ENCODE data around the gene INHBE.
"Not testable (repeated sequence)": the region's sequence is repeated elsewhere in the genome, so short reads cannot be mapped to it uniquely, and the experiment has no call there.

The INHBE gene

DNA sequence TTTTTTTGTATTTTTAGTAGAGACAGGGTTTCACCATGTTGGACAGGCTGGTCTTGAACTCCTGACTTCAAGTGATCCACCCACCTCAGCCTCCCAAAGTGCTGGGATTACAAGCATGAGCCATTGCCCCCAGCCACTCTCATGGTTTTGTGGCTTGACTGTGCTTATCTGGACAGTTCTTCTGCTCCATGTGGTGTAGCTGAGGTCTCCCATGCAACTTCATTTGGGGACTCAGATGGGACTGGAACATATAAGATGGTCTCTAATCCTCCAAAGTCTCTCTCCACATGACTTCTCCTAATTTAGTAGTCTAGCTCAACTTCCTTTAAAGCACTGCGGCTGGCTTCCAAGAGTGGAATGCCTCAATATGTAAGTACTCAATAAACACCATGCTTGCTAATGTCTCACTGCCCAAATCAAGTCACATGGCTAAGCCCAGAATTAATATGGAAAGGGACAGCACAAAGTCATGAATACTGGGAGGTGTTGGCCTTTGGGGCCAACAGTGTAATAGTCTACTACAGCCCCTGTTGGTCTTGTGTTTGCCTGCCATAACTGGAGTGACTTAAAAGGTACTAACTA lies 13.2 kb upstream of the INHBE start:
- FAIRE-seq = no peak

DNA sequence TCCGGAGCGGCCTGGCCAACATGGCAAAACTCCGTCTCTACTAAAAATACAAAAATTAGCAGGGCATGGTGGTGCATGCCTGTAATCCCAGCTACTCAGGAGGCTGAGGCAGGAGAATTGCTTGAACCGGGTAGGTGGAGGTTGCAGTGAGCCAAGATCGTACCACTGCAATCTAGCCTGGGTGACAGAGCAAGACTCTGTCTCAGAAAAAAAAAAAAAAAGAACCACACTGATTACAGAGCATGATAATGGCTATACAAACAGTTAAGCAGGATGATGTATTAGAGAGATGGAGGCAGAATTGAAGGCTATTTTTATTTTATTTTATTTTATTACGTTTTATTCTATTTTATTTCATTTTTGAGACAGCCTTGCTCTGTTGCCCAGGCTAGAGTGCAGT lies 10.8 kb upstream of the INHBE start:
- FAIRE-seq = not testable (repeated sequence)

DNA sequence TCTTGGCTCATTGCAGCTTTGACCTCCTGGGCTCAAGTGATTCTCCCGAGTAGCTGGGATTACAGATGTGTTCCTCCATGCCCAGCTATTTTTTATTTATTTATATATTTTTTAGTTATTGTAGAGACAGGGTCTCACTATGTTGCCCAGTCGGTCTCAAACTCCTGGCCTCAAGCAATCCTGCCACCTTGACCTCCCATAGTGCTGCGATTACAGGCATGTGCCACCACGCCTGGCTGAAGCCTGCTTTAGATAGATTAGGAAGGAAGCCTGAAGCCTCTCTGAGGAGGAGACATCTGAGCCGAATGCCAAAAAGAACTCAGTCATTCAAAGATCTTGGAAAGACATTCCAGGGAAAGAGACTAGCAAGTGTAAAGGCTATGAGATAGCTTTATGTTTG lies 10.4 kb upstream of the INHBE start:
- no peak for FAIRE-seq

GRCh38 chr12:57446292-57446960 lies 8.7 kb upstream of the INHBE start:
- no peak for FAIRE-seq

DNA sequence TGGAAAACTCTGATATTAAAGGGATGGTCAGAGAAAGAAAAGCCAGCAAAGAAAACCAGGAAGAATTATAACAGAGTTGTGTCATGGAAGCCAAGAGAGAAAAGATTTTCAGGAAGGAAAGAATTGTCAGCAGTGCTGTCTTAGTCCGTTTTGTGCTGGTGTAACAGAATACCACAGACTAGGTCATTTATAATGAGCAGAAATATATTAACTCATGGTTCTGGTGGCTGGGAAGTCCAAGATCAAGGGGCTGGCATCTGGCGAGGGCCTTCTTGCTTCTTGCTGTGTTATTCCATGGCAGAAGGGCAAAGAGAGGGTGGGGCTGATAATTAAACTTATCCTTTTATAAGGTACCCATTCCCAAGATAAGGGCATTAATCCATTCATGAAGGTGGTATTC lies 6.4 kb upstream of the INHBE start:
- FAIRE-seq = no peak

GRCh38 chr12:57449375-57449774 lies 5.7 kb upstream of the INHBE start:
- no peak for FAIRE-seq

- FAIRE-seq = no peak
These were observed 5.0 kb upstream of the INHBE start for GRCh38 chr12:57450057-57450456.

GRCh38 chr12:57451233-57451778 lies 3.8 kb upstream of the INHBE start:
- FAIRE-seq = no peak

- no peak for FAIRE-seq
These were observed 2.7 kb upstream of the INHBE start for GRCh38 chr12:57452181-57452936.

DNA sequence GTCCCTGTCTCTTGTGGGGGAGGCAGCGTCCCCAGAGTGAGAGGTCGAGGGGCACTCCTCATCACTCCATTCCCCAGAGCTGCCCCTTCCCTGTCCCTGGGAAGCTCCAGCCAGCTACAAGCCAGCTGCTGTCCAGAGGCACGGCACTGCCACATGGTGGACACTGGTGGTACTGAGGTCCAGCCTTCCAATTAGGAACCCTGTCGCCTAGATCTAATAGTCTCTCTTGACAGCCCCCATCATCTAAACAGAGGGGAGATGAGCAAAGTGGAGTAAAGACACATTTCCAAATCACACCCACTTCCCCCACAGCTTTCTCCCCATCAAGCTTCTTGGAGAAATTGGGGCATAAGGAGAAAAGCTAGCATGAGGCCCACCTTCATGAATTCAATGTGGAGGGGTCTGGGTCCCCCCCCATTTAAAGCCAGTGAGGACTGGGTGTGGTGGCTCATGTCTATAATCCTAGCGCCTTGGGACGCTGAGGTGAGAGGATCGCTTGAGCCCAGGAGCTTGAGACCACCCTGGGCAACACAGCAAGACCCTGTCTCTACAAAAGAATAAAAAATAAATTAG lies 2.1 kb upstream of the INHBE start:
- no peak for FAIRE-seq

DNA sequence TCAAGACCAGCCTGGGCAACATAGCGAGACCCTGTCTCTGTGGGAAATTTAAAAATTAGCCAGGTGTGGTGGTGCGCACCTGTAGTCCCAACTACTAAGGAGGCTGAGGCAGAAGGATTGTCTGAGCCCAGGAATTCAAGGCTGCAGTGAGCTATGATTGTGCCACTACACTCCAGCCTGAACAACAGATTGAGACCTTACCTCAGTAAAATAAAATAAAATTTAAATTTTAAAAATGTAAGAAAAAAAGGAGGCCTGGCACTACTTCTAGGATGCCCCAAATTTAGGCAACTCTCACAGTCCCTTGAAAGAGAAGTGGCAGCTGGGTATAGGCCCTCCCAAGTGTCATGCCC lies 918 bp upstream of the INHBE start:
- FAIRE-seq = no peak

GRCh38 chr12:57455374-57456144 lies 452 bp downstream of the INHBE start:
- no peak for FAIRE-seq

DNA sequence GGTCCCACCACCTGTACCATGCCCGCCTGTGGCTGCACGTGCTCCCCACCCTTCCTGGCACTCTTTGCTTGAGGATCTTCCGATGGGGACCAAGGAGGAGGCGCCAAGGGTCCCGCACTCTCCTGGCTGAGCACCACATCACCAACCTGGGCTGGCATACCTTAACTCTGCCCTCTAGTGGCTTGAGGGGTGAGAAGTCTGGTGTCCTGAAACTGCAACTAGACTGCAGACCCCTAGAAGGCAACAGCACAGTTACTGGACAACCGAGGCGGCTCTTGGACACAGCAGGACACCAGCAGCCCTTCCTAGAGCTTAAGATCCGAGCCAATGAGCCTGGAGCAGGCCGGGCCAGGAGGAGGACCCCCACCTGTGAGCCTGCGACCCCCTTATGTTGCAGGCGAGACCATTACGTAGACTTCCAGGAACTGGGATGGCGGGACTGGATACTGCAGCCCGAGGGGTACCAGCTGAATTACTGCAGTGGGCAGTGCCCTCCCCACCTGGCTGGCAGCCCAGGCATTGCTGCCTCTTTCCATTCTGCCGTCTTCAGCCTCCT lies 1.1 kb downstream of the INHBE start:
- FAIRE-seq = no peak

DNA sequence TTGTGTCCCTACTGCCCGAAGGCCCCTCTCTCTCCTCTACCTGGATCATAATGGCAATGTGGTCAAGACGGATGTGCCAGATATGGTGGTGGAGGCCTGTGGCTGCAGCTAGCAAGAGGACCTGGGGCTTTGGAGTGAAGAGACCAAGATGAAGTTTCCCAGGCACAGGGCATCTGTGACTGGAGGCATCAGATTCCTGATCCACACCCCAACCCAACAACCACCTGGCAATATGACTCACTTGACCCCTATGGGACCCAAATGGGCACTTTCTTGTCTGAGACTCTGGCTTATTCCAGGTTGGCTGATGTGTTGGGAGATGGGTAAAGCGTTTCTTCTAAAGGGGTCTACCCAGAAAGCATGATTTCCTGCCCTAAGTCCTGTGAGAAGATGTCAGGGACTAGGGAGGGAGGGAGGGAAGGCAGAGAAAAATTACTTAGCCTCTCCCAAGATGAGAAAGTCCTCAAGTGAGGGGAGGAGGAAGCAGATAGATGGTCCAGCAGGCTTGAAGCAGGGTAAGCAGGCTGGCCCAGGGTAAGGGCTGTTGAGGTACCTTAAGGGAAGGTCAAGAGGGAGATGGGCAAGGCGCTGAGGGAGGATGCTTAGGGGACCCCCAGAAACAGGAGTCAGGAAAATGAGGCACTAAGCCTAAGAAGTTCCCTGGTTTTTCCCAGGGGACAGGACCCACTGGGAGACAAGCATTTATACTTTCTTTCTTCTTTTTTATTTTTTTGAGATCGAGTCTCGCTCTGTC lies 1.8 kb downstream of the INHBE start:
- no peak for FAIRE-seq

GRCh38 chr12:57458665-57459054 lies 3.6 kb downstream of the INHBE start:
- FAIRE-seq = no peak

DNA sequence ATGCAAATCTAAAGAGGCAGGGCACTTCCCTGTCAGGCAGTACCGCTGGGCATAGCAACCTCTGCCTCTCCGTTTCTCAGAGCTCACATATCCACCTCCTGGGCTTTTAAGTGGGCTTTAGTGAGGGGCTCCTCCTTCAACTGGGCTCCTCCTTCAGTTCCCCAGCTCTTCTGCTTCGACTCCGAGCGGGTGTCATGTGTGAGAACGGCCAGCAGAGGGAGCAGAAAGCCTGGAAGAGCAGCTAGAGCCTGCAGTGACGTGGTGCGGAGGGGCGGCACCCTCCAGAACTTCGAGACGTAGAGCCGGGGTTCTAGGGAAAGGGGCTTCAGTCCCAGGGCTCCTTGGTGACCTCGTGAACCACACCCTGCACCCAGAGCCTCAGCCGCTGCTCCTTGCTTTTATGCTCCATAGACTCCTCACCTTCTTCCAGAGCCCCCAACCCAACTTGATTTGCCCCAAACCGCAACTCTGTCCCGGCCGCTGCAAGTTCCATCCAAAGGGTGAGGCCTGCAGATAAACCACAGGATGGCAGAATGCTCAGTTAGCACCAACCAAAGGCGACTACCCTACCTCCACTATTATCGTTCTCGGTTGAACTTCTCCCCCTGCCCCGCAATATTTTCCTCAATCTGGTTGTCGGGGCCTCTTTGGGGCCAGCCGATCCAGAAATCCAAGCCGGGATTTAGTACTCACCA lies 4.1 kb downstream of the INHBE start:
- FAIRE-seq = no peak

DNA sequence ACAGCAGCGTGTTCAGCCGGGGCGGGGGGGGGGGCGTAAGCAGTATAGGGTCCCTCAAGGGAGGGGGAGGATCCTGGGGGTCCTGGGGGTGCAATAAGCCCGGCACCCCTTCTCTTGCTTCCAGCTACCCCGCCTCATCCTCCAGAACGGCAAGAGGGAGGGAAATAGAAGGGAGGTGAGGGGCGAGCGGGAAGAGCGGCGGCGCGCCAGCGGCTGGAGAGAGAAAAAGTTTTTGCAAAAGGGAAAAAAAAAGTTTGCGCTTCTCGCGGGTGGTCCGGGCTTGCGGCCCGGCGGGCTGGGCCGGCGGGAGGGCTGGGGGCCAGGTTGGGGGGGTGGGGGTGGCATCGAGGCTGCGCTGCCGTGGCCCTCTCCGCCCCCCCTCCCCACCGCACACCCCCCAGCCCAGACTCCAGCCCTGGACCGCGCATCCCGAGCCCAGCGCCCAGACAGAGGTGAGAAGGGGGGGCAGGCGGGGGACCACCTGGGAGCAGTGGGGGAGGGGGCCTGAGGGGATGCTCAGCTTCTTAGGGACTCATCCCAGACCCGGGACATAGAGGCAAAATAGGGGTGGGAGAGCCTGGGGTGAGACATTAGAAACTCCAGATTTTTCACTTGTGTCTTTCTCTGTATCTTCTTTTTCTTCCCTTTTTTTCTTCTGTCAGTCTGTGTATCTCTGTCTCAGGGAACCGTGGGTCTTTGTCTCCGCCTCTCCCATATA lies 4.8 kb downstream of the INHBE start, which contains the start of gene GLI1:
TSS of gene GLI1 (plus strand) at position 36 of the 718 bp plus-strand sequence. CDS start 3,907 bp downstream, outside the sequence.
- no peak for FAIRE-seq

DNA sequence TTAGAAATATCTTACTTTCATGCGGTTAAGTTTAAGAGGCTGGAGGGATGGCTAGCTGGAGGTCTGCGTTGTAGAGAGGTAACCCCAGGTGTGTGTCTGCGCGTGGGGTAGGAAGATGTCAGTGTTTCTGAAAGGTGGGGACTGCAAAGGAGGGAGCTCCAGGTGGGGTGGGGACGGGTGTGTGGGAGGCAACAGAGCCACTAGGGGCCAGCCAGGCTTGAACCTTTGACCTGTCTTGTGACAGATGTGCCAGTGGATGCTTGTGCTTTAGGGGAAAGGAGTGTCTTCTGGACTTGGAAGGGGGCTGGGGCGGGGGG lies 5.3 kb downstream of the INHBE start:
- FAIRE-seq = no peak

DNA sequence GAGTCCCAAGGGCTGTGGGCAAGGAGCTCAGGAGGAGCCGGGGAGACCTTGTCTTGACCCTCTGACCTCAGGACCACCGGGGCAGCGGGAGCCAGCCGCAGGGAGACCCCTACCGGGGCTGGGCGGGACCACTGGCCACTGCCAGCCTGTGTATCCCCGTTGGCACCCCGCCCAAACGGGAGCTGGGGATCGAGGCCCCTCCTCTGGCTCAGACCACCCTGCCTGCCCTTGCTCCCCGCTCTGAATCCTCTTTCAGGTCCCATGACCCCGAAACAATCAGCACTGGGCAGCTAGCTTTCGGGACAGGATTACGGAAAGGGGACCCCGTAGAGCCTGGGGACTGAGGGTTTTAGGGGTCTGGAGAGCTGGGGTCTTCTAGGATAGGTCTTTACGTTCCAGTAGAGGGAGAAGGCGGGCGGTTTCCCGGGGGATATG lies 5.8 kb downstream of the INHBE start:
- no peak for FAIRE-seq

GRCh38 chr12:57461276-57461916 lies 6.3 kb downstream of the INHBE start:
- FAIRE-seq = no peak
